Measurements from ENCODE around the gene SLC30A2.

GRCh38 chr1:26003262-26003661 lies 42.7 kb downstream of the SLC30A2 start:
- TF ChIP-seq CTCF (IDR thresholded peaks at IDR 0.05) = no peak
- no peak for TF ChIP-seq EP300 (IDR thresholded peaks at IDR 0.05)

All from upper lobe of left lung (tissue), 4 donors.